Tibial artery (tissue), 4 donors: ENCODE measurements around the gene MPHOSPH9.
A peak's percentile ranks its signal among the peaks of the same experiment; 100 is the strongest.

Experiments used
- DNase-seq, 2 donors: peaks; one replicate each; pipeline ENCODE4 v3.0.0-alpha.2; 2019
- H3K27ac ChIP-seq, 2 donors: fragments of 200-600 bp; sonication (generic) in 1 of 2; 1 replicate in 1 of 2; 2 replicates in 1 of 2; pipeline ENCODE4 v1.5.1; 2018 to 2019; ENCODE audit warnings: mild to moderate bottlenecking in 1 of 2
- H3K27me3 ChIP-seq, 2 donors: fragments of 200-600 bp; sonication (generic) in 1 of 2; one replicate each; pipeline versions ENCODE4 v1.5.1 to v1.6.0; 2016 to 2019
- H3K36me3 ChIP-seq, 3 donors: fragments of 200-600 bp; sonication (generic) in 2 of 3; one replicate each; pipeline ENCODE4 v1.5.1; 2016 to 2019; ENCODE audit warnings: mild to moderate bottlenecking in 2 of 3
- H3K4me1 ChIP-seq, 4 donors: fragments of 200-600 bp; sonication (generic) in 2 of 4; 1 replicate in 3 of 4; 2 replicates in 1 of 4; pipeline ENCODE4 v1.5.1; 2016 to 2019
- H3K4me3 ChIP-seq, 2 donors: fragments of 200-600 bp; sonication (generic) in 1 of 2; 1 replicate in 1 of 2; 2 replicates in 1 of 2; pipeline ENCODE4 v1.5.1; 2018 to 2019; ENCODE audit warnings: mild to moderate bottlenecking in 2 of 2
- H3K9me3 ChIP-seq, 3 donors: fragments of 200-600 bp; sonication (generic) in 1 of 3; one replicate each; pipeline ENCODE4 v1.5.1; 2016 to 2019
- CTCF ChIP-seq, 2 experiments: fragments of 200-600 bp in 1 of 2; fragments of 450-650 bp in 1 of 2; IDR thresholded peaks; one replicate each; pipeline ENCODE4 v1.5.1; 2017 to 2019; ENCODE audit warnings: antibody characterized with exemption in 2 of 2, mild to moderate bottlenecking in 1 of 2, moderate library complexity in 1 of 2
- intact Hi-C: fragments of 100-400 bp; cut with DNase I; formaldehyde crosslinking; loops from one replicate; pipeline ENCODE4 v1.15.0; 2023; ENCODE audit warnings: low total_unique reads

The MPHOSPH9 gene

GRCh38 chr12:123127182-123127495 lies 105.8 kb downstream of the MPHOSPH9 start:
- TF ChIP-seq CTCF (IDR thresholded peaks at IDR 0.05), result no peak
- intact Hi-C loops, result no loop called here
- Histone ChIP-seq H3K36me3 (no peaks in the 10 kb centered on the region), H3K27me3 (no peaks in the 10 kb centered on the region), H3K9me3 (no peaks in the 10 kb centered on the region), H3K27ac (no peak overlapping the region), H3K4me1 (peaks cover 0 to 26% (median 13%) of the 10 kb centered on the region in 4 donors), H3K4me3 (no peak overlapping the region)
- no peak for DNase-seq

GRCh38 chr12:123126294-123127181 lies 106.4 kb downstream of the MPHOSPH9 start:
- H3K4me3 ChIP-seq, result no peak overlapping the region
- no peak for TF ChIP-seq CTCF (IDR thresholded peaks at IDR 0.05)
- peak; percentile 69 to 82 for DNase-seq
- peaks cover 0 to 26% (median 11%) of the 10 kb centered on the region in 4 donors for H3K4me1 ChIP-seq
- no peaks in the 10 kb centered on the region for H3K9me3 ChIP-seq
- peak overlapping the region in 1 of 2 donors; percentile 31 for H3K27ac ChIP-seq
- H3K36me3 ChIP-seq, result no peaks in the 10 kb centered on the region
- intact Hi-C loops, result no loop called here
- H3K27me3 ChIP-seq, result no peaks in the 10 kb centered on the region

- H3K4me1 ChIP-seq, result peaks cover 0 to 21% (median 10%) of the 10 kb centered on the region in 4 donors
- no peak for TF ChIP-seq CTCF (IDR thresholded peaks at IDR 0.05)
- no peak for DNase-seq
- no peak overlapping the region for H3K4me3 ChIP-seq
- no peak overlapping the region for H3K27ac ChIP-seq
- no peaks in the 10 kb centered on the region for H3K36me3 ChIP-seq
- no peaks in the 10 kb centered on the region for H3K9me3 ChIP-seq
- intact Hi-C loops, result no loop called here
- H3K27me3 ChIP-seq, result no peaks in the 10 kb centered on the region
Observed at GRCh38 chr12:123122626-123123025, 110.3 kb downstream of the MPHOSPH9 start.

GRCh38 chr12:123121670-123122069 lies 111.3 kb downstream of the MPHOSPH9 start:
- no peak overlapping the region for H3K4me3 ChIP-seq
- peaks cover 0 to 12% (median 8%) of the 10 kb centered on the region in 4 donors for H3K4me1 ChIP-seq
- H3K9me3 ChIP-seq, result no peaks in the 10 kb centered on the region
- no peaks in the 10 kb centered on the region for H3K27me3 ChIP-seq
- no peak for DNase-seq
- H3K36me3 ChIP-seq, result no peaks in the 10 kb centered on the region
- intact Hi-C loops, result no loop called here
- no peak for TF ChIP-seq CTCF (IDR thresholded peaks at IDR 0.05)
- no peak overlapping the region for H3K27ac ChIP-seq

GRCh38 chr12:123120452-123121166 lies 112.3 kb downstream of the MPHOSPH9 start:
- no peaks in the 10 kb centered on the region for H3K36me3 ChIP-seq
- H3K27ac ChIP-seq, result no peak overlapping the region
- TF ChIP-seq CTCF (IDR thresholded peaks at IDR 0.05), result no peak
- H3K4me3 ChIP-seq, result no peak overlapping the region
- H3K27me3 ChIP-seq, result no peaks in the 10 kb centered on the region
- H3K9me3 ChIP-seq, result no peaks in the 10 kb centered on the region
- peaks cover 3 to 13% (median 10%) of the 10 kb centered on the region in 4 donors for H3K4me1 ChIP-seq
- no peak for DNase-seq
- intact Hi-C loops, result no loop called here
